Smooth muscle cell (in vitro differentiated cells): ENCODE measurements around the gene SPSB3. TPM values are rescaled to one million over a fixed set of nuclear protein-coding genes. Genes with fewer than 3 reads are reported as not detected.

Experiments used
- DNase-seq: peaks from one replicate; lab custom pipeline; 2025; ENCODE audit not compliant: unreplicated experiment; lab: John Stamatoyannopoulos, UW
- H2AFZ ChIP-seq: fragments of 200-600 bp; sonication (generic); 2 replicates; pipeline ENCODE4 v1.6.0; 2016; ENCODE audit warnings: antibody characterized with exemption, low read depth, mild to moderate bottlenecking
- H3F3A ChIP-seq: fragments of 200-600 bp; sonication (generic); 2 replicates; pipeline ENCODE4 v1.6.0; 2017; ENCODE audit warnings: antibody characterized with exemption, low read depth
- H3K27ac ChIP-seq: fragments of 200-600 bp; sonication (generic); 2 replicates; pipeline ENCODE4 v1.5.1; 2016; ENCODE audit warnings: low read depth, mild to moderate bottlenecking
- H3K27me3 ChIP-seq: fragments of 200-600 bp; sonication (generic); 2 replicates; pipeline ENCODE4 v1.6.1; 2016; ENCODE audit warnings: low read depth, mild to moderate bottlenecking
- H3K36me3 ChIP-seq: fragments of 200-600 bp; sonication (generic); 2 replicates; pipeline ENCODE4 v1.5.1; 2016; ENCODE audit warnings: low read depth
- H3K4me1 ChIP-seq: fragments of 200-600 bp; sonication (generic); 2 replicates; pipeline ENCODE4 v1.5.1; 2016; ENCODE audit warnings: low read depth
- H3K4me2 ChIP-seq: fragments of 200-600 bp; sonication (generic); 2 replicates; pipeline ENCODE4 v1.6.0; 2016; ENCODE audit warnings: mild to moderate bottlenecking
- H3K4me3 ChIP-seq: fragments of 200-600 bp; sonication (generic); 2 replicates; pipeline ENCODE4 v1.5.1; 2016; ENCODE audit warnings: mild to moderate bottlenecking
- H3K79me2 ChIP-seq: fragments of 200-600 bp; sonication (generic); 2 replicates; pipeline ENCODE4 v1.6.0; 2016; ENCODE audit warnings: low read depth, mild to moderate bottlenecking
- H3K9ac ChIP-seq: fragments of 200-600 bp; sonication (generic); 2 replicates; pipeline ENCODE4 v1.6.0; 2016; ENCODE audit warnings: low read depth
- H3K9me3 ChIP-seq: fragments of 200-600 bp; sonication (generic); replicated peaks from 2 replicates; pipeline ENCODE4 v1.5.1; 2016; ENCODE audit warnings: low read depth
- H4K20me1 ChIP-seq: fragments of 200-600 bp; sonication (generic); 2 replicates; pipeline ENCODE4 v1.6.0; 2016; ENCODE audit warnings: low read depth
- CTCF ChIP-seq: fragments of 200-600 bp; sonication (generic); IDR thresholded peaks from 2 replicates; pipeline ENCODE4 v1.5.1; 2017; ENCODE audit warnings: borderline replicate concordance, mild to moderate bottlenecking, antibody characterized with exemption; ENCODE audit not compliant: insufficient read depth, poor library complexity, severe bottlenecking
- WGBS: methylation state at CpG from one replicate; pipeline ENCODE4 v1.1.7; 2016; ENCODE audit warnings: low lambda C conversion rate; 5-methylcytosine and 5-hydroxymethylcytosine counted together
- polyA plus RNA-seq: library from polyadenylated mRNA; unstranded; fragments of >200 nt; fragmentation: Nextera tagmentation; extraction: Ambion mirVana; gene quantifications from 2 replicates; pipeline ENCODE4 v1.2.1, GENCODE V29; 2016
- total RNA-seq: library from RNA; depleted of rRNA; stranded (reverse); fragments of >200 nt; gene quantifications from 2 replicates; pipeline ENCODE4 v1.2.3, GENCODE V29; 2014

The SPSB3 gene
- total and polyA plus RNA-seq, 2 experiments from 2014 or later, result 25.1 to 49.8 TPM

DNA sequence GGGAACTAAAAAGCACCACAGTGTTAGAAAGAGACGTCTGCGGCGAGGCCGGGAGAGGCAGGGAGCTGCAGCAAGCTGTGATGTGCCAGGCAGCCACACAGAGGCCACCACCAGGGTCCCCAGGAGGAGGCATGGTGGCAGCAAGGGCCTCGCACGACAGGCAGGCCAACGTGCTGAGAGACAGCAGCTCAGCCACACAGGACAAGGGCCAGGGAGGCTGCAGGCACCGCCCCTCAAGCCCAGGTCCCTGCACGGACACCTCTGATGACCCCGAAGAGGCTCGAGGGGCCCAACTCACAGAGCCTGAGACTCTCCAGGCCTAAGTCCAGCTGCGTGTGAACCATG is 38.5 kb upstream of the SPSB3 start:
- WGBS, result 94% methylated on average over 12 of the region's 12 CpGs
- H3F3A ChIP-seq, result no peaks in the 10 kb centered on the region

GRCh38 chr16:1820096-1820945 is 38.0 kb upstream of the SPSB3 start:
- Histone ChIP-seq H3K4me1 (no peaks in the 10 kb centered on the region), H3K4me3 (no peak overlapping the region), H3K4me2 (no peak overlapping the region), H2AFZ (no peak overlapping the region), H3K79me2 (peaks cover 7% of the 10 kb centered on the region), H4K20me1 (no peaks in the 10 kb centered on the region), H3K9me3 (no peaks in the 10 kb centered on the region), H3K27ac (no peak overlapping the region), H3K9ac (no peak overlapping the region), H3K27me3 (no peaks in the 10 kb centered on the region), H3K36me3 (no peaks in the 10 kb centered on the region), H3F3A (no peaks in the 10 kb centered on the region)
- no peak for DNase-seq
- 95% methylated on average over 23 of the region's 25 CpGs for WGBS
- TF ChIP-seq CTCF, result no peak

More for the DNA sequence above, 38.5 kb upstream of the SPSB3 start:
- TF ChIP-seq CTCF, result no peak
- H3K27ac ChIP-seq, result no peak overlapping the region
- no peak for DNase-seq
- H3K79me2 ChIP-seq, result peaks cover 10% of the 10 kb centered on the region
- H3K4me3 ChIP-seq, result no peak overlapping the region
- no peaks in the 10 kb centered on the region for H3K36me3 ChIP-seq
- no peaks in the 10 kb centered on the region for H3K27me3 ChIP-seq
- no peak overlapping the region for H3K4me2 ChIP-seq
- no peaks in the 10 kb centered on the region for H3K4me1 ChIP-seq
- no peak overlapping the region for H3K9ac ChIP-seq
- H2AFZ ChIP-seq, result no peak overlapping the region
- no peaks in the 10 kb centered on the region for H3K9me3 ChIP-seq
- no peaks in the 10 kb centered on the region for H4K20me1 ChIP-seq

GRCh38 chr16:1819611-1820010 is 37.2 kb upstream of the SPSB3 start:
- Histone ChIP-seq H3K36me3 (no peaks in the 10 kb centered on the region), H3K4me1 (no peaks in the 10 kb centered on the region), H3K27me3 (no peaks in the 10 kb centered on the region), H3K4me2 (no peak overlapping the region), H2AFZ (no peak overlapping the region), H3K4me3 (no peak overlapping the region), H3K9ac (no peak overlapping the region), H4K20me1 (no peaks in the 10 kb centered on the region), H3K9me3 (no peaks in the 10 kb centered on the region), H3K27ac (no peak overlapping the region), H3K79me2 (peaks cover 3% of the 10 kb centered on the region), H3F3A (no peaks in the 10 kb centered on the region)
- 94% methylated on average over 15 of the region's 15 CpGs for WGBS
- DNase-seq, result no peak
- no peak for TF ChIP-seq CTCF
